Smooth muscle cell (in vitro differentiated cells): ENCODE results near the gene PIM1. TPM values are rescaled to one million over a fixed set of nuclear protein-coding genes. Genes with fewer than 3 reads are reported as not detected.

Experiments
- DNase-seq: peaks from one replicate; lab custom pipeline; 2025; ENCODE audit not compliant: unreplicated experiment; lab: John Stamatoyannopoulos, UW
- H2AFZ ChIP-seq: fragments of 200-600 bp; sonication (generic); 2 replicates; pipeline ENCODE4 v1.6.0; 2016; ENCODE audit warnings: antibody characterized with exemption, low read depth, mild to moderate bottlenecking
- H3F3A ChIP-seq: fragments of 200-600 bp; sonication (generic); 2 replicates; pipeline ENCODE4 v1.6.0; 2017; ENCODE audit warnings: antibody characterized with exemption, low read depth
- H3K27ac ChIP-seq: fragments of 200-600 bp; sonication (generic); 2 replicates; pipeline ENCODE4 v1.5.1; 2016; ENCODE audit warnings: low read depth, mild to moderate bottlenecking
- H3K27me3 ChIP-seq: fragments of 200-600 bp; sonication (generic); 2 replicates; pipeline ENCODE4 v1.6.1; 2016; ENCODE audit warnings: low read depth, mild to moderate bottlenecking
- H3K36me3 ChIP-seq: fragments of 200-600 bp; sonication (generic); 2 replicates; pipeline ENCODE4 v1.5.1; 2016; ENCODE audit warnings: low read depth
- H3K4me1 ChIP-seq: fragments of 200-600 bp; sonication (generic); 2 replicates; pipeline ENCODE4 v1.5.1; 2016; ENCODE audit warnings: low read depth
- H3K4me2 ChIP-seq: fragments of 200-600 bp; sonication (generic); 2 replicates; pipeline ENCODE4 v1.6.0; 2016; ENCODE audit warnings: mild to moderate bottlenecking
- H3K4me3 ChIP-seq: fragments of 200-600 bp; sonication (generic); 2 replicates; pipeline ENCODE4 v1.5.1; 2016; ENCODE audit warnings: mild to moderate bottlenecking
- H3K79me2 ChIP-seq: fragments of 200-600 bp; sonication (generic); 2 replicates; pipeline ENCODE4 v1.6.0; 2016; ENCODE audit warnings: low read depth, mild to moderate bottlenecking
- H3K9ac ChIP-seq: fragments of 200-600 bp; sonication (generic); 2 replicates; pipeline ENCODE4 v1.6.0; 2016; ENCODE audit warnings: low read depth
- H3K9me3 ChIP-seq: fragments of 200-600 bp; sonication (generic); replicated peaks from 2 replicates; pipeline ENCODE4 v1.5.1; 2016; ENCODE audit warnings: low read depth
- H4K20me1 ChIP-seq: fragments of 200-600 bp; sonication (generic); 2 replicates; pipeline ENCODE4 v1.6.0; 2016; ENCODE audit warnings: low read depth
- CTCF ChIP-seq: fragments of 200-600 bp; sonication (generic); IDR thresholded peaks from 2 replicates; pipeline ENCODE4 v1.5.1; 2017; ENCODE audit warnings: borderline replicate concordance, mild to moderate bottlenecking, antibody characterized with exemption; ENCODE audit not compliant: insufficient read depth, poor library complexity, severe bottlenecking
- WGBS: methylation state at CpG from one replicate; pipeline ENCODE4 v1.1.7; 2016; ENCODE audit warnings: low lambda C conversion rate; 5-methylcytosine and 5-hydroxymethylcytosine counted together
- polyA plus RNA-seq: library from polyadenylated mRNA; unstranded; fragments of >200 nt; fragmentation: Nextera tagmentation; extraction: Ambion mirVana; gene quantifications from 2 replicates; pipeline ENCODE4 v1.2.1, GENCODE V29; 2016
- total RNA-seq: library from RNA; depleted of rRNA; stranded (reverse); fragments of >200 nt; gene quantifications from 2 replicates; pipeline ENCODE4 v1.2.3, GENCODE V29; 2014

Gene PIM1
- total and polyA plus RNA-seq, 2 experiments from 2014 or later: 29.5 to 41.9 TPM

- no peaks in the 10 kb centered on the region for H3K36me3 ChIP-seq
- no peak overlapping the region for H2AFZ ChIP-seq
- DNase-seq: no peak
- H3K4me2 ChIP-seq: no peak overlapping the region
- H3K27ac ChIP-seq: no peak overlapping the region
- H4K20me1 ChIP-seq: no peaks in the 10 kb centered on the region
- H3F3A ChIP-seq: no peaks in the 10 kb centered on the region
- 99% methylated on average over 4 of the region's 4 CpGs for WGBS
- H3K9ac ChIP-seq: no peak overlapping the region
- peaks cover 4% of the 10 kb centered on the region for H3K27me3 ChIP-seq
- no peak overlapping the region for H3K4me3 ChIP-seq
- TF ChIP-seq CTCF: no peak
- H3K79me2 ChIP-seq: no peaks in the 10 kb centered on the region
- no peaks in the 10 kb centered on the region for H3K9me3 ChIP-seq
- no peaks in the 10 kb centered on the region for H3K4me1 ChIP-seq
Observed at GRCh38 chr6:37205997-37206340, 36.0 kb downstream of the PIM1 start.

DNA sequence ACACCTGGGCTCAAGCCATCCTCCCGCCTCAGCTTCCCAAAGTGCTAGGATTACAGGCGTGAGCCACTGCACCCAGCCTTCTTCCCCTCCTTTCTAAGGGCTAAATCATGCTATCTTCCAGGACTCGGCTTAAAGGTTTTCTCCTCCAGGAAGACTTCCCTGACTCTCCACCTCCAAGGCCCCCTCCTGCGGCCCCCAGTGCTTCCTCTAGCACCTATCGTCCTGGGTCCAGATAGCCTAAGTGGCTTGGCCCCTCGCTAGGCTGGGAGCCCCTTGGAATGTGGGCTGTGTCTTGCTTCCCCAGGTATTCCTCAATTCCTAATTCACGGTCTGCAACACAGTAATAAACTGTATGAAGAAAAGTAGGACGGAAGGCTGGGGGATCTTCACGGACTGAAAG, 36.7 kb downstream of the PIM1 start:
- no peak for DNase-seq
- Histone ChIP-seq H3K9me3 (no peaks in the 10 kb centered on the region), H3K27ac (no peak overlapping the region), H3K79me2 (no peaks in the 10 kb centered on the region), H3K4me3 (no peak overlapping the region), H3K36me3 (no peaks in the 10 kb centered on the region), H2AFZ (no peak overlapping the region), H3F3A (no peaks in the 10 kb centered on the region), H3K27me3 (peaks cover 4% of the 10 kb centered on the region), H3K9ac (no peak overlapping the region), H3K4me2 (no peak overlapping the region), H3K4me1 (no peaks in the 10 kb centered on the region), H4K20me1 (no peaks in the 10 kb centered on the region)
- no peak for TF ChIP-seq CTCF
- 92% methylated on average over 9 of the region's 9 CpGs for WGBS

- peak; percentile 71 for TF ChIP-seq CTCF
- no peaks in the 10 kb centered on the region for H3K27me3 ChIP-seq
- H4K20me1 ChIP-seq: no peaks in the 10 kb centered on the region
- peak; percentile 22 for DNase-seq
- no peaks in the 10 kb centered on the region for H3K9me3 ChIP-seq
- no peaks in the 10 kb centered on the region for H3K36me3 ChIP-seq
- H3K9ac ChIP-seq: no peak overlapping the region
- H2AFZ ChIP-seq: no peak overlapping the region
- no peaks in the 10 kb centered on the region for H3F3A ChIP-seq
- H3K79me2 ChIP-seq: no peaks in the 10 kb centered on the region
- H3K4me2 ChIP-seq: no peak overlapping the region
- WGBS: 64% methylated on average over 7 of the region's 7 CpGs
- no peaks in the 10 kb centered on the region for H3K4me1 ChIP-seq
- H3K4me3 ChIP-seq: no peak overlapping the region
- no peak overlapping the region for H3K27ac ChIP-seq
Observed at GRCh38 chr6:37207903-37208456, 38.0 kb downstream of the PIM1 start.

DNA sequence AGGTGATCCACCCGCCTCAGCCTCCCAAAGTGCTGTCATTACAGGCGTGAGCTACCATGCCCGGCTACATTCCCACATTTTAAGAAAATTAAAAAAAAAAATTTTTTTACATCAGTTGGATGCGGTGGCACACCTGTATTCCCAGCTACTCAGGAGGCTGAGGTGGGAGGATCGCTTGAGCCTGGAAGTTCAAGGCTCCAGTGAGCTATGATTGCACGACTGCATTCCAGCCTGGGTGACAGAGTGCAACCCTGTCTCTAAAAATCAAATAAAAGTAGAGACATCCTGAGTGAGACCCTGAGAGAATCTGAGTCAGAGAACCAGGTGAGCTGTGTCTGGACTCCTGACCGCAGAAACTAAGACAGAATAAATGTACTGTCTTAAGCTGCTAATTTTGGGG, 38.8 kb downstream of the PIM1 start:
- Histone ChIP-seq H3K79me2 (no peaks in the 10 kb centered on the region), H3F3A (no peaks in the 10 kb centered on the region), H4K20me1 (no peaks in the 10 kb centered on the region), H3K4me1 (no peaks in the 10 kb centered on the region), H3K9ac (no peak overlapping the region), H3K4me2 (no peak overlapping the region), H3K27ac (no peak overlapping the region), H3K4me3 (no peak overlapping the region), H2AFZ (no peak overlapping the region), H3K36me3 (no peaks in the 10 kb centered on the region), H3K27me3 (no peaks in the 10 kb centered on the region), H3K9me3 (no peaks in the 10 kb centered on the region)
- 93% methylated on average over 7 of the region's 7 CpGs for WGBS
- no peak for TF ChIP-seq CTCF
- DNase-seq: no peak
